ENCODE measurements around the gene KCNA10. TPM values are rescaled to one million over a fixed set of nuclear protein-coding genes. Genes with fewer than 3 reads are reported as not detected.

The KCNA10 gene
- total RNA-seq, 1 donor from 2014 or later = not detected

DNA sequence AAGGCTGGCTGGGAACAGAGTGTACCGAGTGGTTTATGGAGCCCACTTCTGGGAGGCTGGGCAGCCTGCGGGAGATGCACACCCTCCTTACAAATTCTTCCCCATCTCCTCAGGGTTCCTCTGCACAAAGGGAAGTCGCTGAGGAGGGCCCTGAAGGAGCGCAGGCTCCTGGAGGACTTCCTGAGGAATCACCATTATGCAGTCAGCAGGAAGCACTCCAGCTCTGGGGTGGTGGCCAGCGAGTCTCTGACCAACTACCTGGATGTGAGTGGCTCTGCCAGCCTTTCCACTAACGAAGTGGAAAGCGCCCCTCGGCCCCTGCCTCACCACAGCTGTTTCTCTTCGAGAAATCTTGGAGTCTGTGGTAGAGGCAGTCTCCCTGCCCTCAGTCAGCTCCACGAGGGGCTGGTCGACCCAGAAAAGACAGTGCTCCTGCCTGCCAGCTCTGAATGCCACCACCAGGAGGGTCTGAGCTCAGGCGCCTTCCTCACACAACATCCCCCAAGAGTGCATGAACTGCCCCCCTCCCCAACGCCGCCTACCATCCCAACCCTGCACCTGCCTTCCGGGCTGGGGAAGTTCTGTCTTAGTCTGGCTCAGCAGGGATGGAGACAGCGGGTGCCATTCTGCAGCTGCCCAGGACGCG, 36.2 kb downstream of the KCNA10 start:
- no peaks in the 10 kb centered on the region for H3K4me1 Mint-ChIP-seq (ENCODE audit: unreplicated experiment)
- TF ChIP-seq, protein P1, sequence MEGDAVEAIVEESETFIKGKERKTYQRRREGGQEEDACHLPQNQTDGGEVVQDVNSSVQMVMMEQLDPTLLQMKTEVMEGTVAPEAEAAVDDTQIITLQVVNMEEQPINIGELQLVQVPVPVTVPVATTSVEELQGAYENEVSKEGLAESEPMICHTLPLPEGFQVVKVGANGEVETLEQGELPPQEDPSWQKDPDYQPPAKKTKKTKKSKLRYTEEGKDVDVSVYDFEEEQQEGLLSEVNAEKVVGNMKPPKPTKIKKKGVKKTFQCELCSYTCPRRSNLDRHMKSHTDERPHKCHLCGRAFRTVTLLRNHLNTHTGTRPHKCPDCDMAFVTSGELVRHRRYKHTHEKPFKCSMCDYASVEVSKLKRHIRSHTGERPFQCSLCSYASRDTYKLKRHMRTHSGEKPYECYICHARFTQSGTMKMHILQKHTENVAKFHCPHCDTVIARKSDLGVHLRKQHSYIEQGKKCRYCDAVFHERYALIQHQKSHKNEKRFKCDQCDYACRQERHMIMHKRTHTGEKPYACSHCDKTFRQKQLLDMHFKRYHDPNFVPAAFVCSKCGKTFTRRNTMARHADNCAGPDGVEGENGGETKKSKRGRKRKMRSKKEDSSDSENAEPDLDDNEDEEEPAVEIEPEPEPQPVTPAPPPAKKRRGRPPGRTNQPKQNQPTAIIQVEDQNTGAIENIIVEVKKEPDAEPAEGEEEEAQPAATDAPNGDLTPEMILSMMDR (conservative IDR thresholded peaks at IDR 0.05) = no peak
- H3K36me3 Mint-ChIP-seq = no peaks in the 10 kb centered on the region
- no peaks in the 10 kb centered on the region for H3K9me3 Mint-ChIP-seq
- H3K27me3 Mint-ChIP-seq = peaks cover 35% of the 10 kb centered on the region
- H3K4me3 Mint-ChIP-seq = no peak overlapping the region
- no peak overlapping the region for H3K27ac Mint-ChIP-seq
- DNase-seq (ENCODE audit: extremely low spot score, unreplicated experiment) = no peak

GRCh38 chr1:110481968-110482623, 36.9 kb downstream of the KCNA10 start:
- no peak for DNase-seq (ENCODE audit: extremely low spot score, unreplicated experiment)
- H3K9me3 Mint-ChIP-seq = no peaks in the 10 kb centered on the region
- no peaks in the 10 kb centered on the region for H3K36me3 Mint-ChIP-seq
- H3K4me3 Mint-ChIP-seq = no peak overlapping the region
- H3K27me3 Mint-ChIP-seq = peaks cover 35% of the 10 kb centered on the region
- H3K4me1 Mint-ChIP-seq (ENCODE audit: unreplicated experiment) = no peaks in the 10 kb centered on the region
- no peak overlapping the region for H3K27ac Mint-ChIP-seq
- TF ChIP-seq, protein P1 (conservative IDR thresholded peaks at IDR 0.05) = no peak

DNA sequence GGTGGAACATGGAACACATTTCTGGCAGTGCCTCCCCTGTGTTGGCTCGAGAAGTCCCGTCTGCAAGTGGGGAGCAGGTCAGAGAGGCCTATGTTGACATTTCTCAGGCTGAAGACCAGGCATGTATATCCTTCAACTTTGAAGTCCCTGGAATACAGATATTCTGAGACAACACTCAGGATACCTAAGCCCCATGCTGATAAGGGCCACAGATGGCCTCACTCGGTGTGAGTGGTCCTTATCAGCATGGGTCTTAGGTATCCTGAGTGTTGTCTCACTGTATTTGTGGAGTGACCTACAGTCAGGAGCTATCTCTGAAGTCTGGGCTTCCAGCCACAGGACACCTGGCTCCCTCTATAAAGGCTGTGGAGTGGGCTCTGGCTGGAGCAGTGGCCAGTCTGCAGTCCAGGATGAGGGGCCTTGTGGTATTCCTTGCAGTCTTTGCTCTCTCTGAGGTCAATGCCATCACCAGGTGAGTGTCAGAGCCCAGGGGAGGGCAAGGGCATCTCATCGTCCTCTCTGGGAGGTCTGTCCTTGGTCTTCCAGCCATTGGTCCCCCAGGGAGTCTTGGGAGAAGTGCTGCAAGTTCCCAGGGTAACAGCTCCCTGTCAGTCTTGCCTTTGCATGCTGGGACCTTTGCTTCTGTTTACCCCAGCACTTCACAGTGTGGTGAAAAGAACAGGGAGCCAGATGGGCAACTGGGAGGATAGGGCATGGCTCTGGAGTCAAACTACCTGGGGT, 38.4 kb downstream of the KCNA10 start:
- peaks cover 30% of the 10 kb centered on the region for H3K27me3 Mint-ChIP-seq
- no peak overlapping the region for H3K27ac Mint-ChIP-seq
- no peaks in the 10 kb centered on the region for H3K9me3 Mint-ChIP-seq
- DNase-seq (ENCODE audit: extremely low spot score, unreplicated experiment) = no peak
- TF ChIP-seq, protein P1 (conservative IDR thresholded peaks at IDR 0.05) = no peak
- no peak overlapping the region for H3K4me3 Mint-ChIP-seq
- no peaks in the 10 kb centered on the region for H3K36me3 Mint-ChIP-seq
- H3K4me1 Mint-ChIP-seq (ENCODE audit: unreplicated experiment) = no peaks in the 10 kb centered on the region

DNA sequence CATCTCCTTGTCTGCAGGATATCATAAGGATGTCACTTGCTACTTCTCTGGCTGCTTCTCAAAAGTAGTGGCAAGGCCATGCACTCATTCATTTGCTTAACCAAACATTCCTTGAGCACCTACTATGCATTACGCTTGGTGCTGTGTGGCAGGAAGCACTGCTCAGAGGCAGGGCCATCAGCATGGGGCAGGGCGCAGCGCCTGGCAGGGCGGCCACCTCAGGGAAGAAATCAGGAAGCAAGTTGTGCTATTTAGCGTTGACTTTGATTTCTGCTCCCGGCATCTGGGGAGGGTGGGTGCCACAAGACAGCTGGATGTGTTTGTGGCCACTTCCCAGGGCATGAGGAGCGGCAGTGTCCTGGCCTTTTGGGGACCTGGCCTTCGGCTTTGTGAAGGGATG, 40.1 kb downstream of the KCNA10 start:
- no peak for DNase-seq (ENCODE audit: extremely low spot score, unreplicated experiment)
- H3K36me3 Mint-ChIP-seq = no peaks in the 10 kb centered on the region
- H3K4me3 Mint-ChIP-seq = no peak overlapping the region

GRCh38 chr1:110477967-110478640, 40.9 kb downstream of the KCNA10 start:
- no peak for DNase-seq (ENCODE audit: extremely low spot score, unreplicated experiment)
- Mint-ChIP-seq H3K4me1 (ENCODE audit: unreplicated experiment) (no peaks in the 10 kb centered on the region), H3K9me3 (no peaks in the 10 kb centered on the region), H3K36me3 (no peaks in the 10 kb centered on the region), H3K27ac (peak overlapping the region; percentile 85), H3K4me3 (no peak overlapping the region), H3K27me3 (peaks cover 14% of the 10 kb centered on the region)
- TF ChIP-seq, protein P1 (conservative IDR thresholded peaks at IDR 0.05) = no peak

More for the DNA sequence above, 40.1 kb downstream of the KCNA10 start:
- H3K9me3 Mint-ChIP-seq = no peaks in the 10 kb centered on the region
- TF ChIP-seq, protein P1 (conservative IDR thresholded peaks at IDR 0.05) = no peak
- peaks cover 18% of the 10 kb centered on the region for H3K27me3 Mint-ChIP-seq
- H3K4me1 Mint-ChIP-seq (ENCODE audit: unreplicated experiment) = no peaks in the 10 kb centered on the region
- H3K27ac Mint-ChIP-seq = no peak overlapping the region
